SK-N-MC (cell line): Measurements from ENCODE around the gene ZNF775.

Experiments
- EZH2 ChIP-seq: fragments of 200-600 bp; sonication (generic); IDR thresholded peaks from one replicate; pipeline ENCODE4 v1.6.1; 2017; ENCODE audit warnings: antibody characterized with exemption
- FOXP2 ChIP-seq: optimal IDR thresholded peaks from 2 replicates; pipeline ENCODE3; 2011; ENCODE audit warnings: mild to moderate bottlenecking, moderate library complexity; ENCODE audit not compliant: insufficient read depth; ENCODE audit errors: extremely low read length, control extremely low read depth
- POLR2AphosphoS5 ChIP-seq: IDR thresholded peaks from 2 replicates; pipeline ENCODE4 v1.6.1; 2012; ENCODE audit warnings: mild to moderate bottlenecking, low read depth, low read length, borderline replicate concordance

- no peak for TF ChIP-seq POLR2AphosphoS5
- no peak for TF ChIP-seq EZH2
- TF ChIP-seq FOXP2: no peak
Measured at GRCh38 chr7:150380463-150380862, 1.3 kb downstream of the ZNF775 start.
